Prostate gland (tissue), 2 donors: ENCODE results near the gene C4orf50.

Source experiments
- CTCF ChIP-seq, 4 experiments: fragments of 200-600 bp in 2 of 4; fragments of 450-650 bp in 2 of 4; sonication (generic) in 2 of 4; IDR thresholded peaks; 1 replicate in 3 of 4; 2 replicates in 1 of 4; pipeline ENCODE4 v1.5.1; 2016 to 2019; ENCODE audit warnings: antibody characterized with exemption in 4 of 4, mild to moderate bottlenecking in 2 of 4, moderate library complexity in 2 of 4
- POLR2A ChIP-seq: fragments of 450-650 bp; IDR thresholded peaks from one replicate; pipeline ENCODE4 v1.6.1; 2016; ENCODE audit warnings: antibody characterized with exemption, mild to moderate bottlenecking
- POLR2AphosphoS5 ChIP-seq: sonication (generic); formaldehyde crosslinking; IDR thresholded peaks from one replicate; pipeline ENCODE4 v1.6.1; 2017; ENCODE audit warnings: antibody characterized with exemption

GRCh38 chr4:5897674-5898073, 120.6 kb downstream of the C4orf50 start:
- TF ChIP-seq POLR2A: no peak
- TF ChIP-seq CTCF (IDR thresholded peaks at IDR 0.05): no peak
- no peak for TF ChIP-seq POLR2AphosphoS5
